Left lobe of liver (tissue), 2 donors: ENCODE data around the gene ARHGAP15. TPM values are rescaled to one million over a fixed set of nuclear protein-coding genes. Genes with fewer than 3 reads are reported as not detected.
A peak's percentile ranks its signal among the peaks of the same experiment; 100 is the strongest.

Source experiments
- ATAC-seq: fragments of 200-7000 bp; cut with Tn5 transposase; one replicate; pipeline ENCODE4 v1.9.1; 2020; ENCODE audit warnings: mild to moderate bottlenecking, moderate library complexity
- DNase-seq: peaks from one replicate; pipeline ENCODE4 v3.0.0-alpha.2; 2020; ENCODE audit warnings: low spot score
- total RNA-seq: library from RNA; stranded (reverse); gene quantifications from one replicate; pipeline ENCODE4 v1.2.1, GENCODE V29; 2021
- donor health status: DM: no; HTN: no; CAD: no; lungs with moderate emphysema.
- donor health status: DM: no; HTN: yes; CAD: no.

Gene ARHGAP15
- total RNA-seq, 1 donor from 2014 or later, result 2.3 TPM

DNA sequence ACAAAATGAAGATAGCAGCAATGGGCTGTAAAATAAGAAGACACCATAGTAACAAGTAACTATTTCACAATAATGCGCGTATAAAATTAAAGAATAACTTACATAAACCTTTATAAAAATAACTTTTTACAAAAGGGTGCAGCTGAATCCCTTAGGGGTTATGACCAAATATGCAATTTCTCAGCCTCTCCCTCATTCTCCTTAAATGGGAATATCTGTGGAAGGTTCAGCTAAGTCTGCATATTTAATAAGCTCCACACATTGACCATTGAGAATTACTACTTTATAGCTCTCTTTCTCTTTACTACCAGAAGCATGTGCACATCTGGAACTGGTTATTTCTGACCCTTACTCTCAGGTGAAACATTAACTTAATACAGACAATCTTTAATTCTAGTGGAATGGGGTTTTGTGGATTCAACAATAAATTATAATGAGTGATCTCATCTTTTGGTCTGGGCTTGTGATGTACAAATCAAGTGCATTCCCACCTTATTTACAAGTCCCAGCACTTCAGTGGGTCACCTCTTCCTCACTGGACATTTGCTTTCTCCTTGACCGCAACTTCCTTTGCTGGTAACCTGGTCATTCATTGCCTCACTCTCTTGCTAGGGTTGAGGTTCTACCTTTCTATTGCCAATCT lies 15.7 kb downstream of the ARHGAP15 start:
- no peak for ATAC-seq

GRCh38 chr2:143146366-143146765 lies 17.1 kb downstream of the ARHGAP15 start:
- ATAC-seq (no peak), DNase-seq (no peak)

More for the DNA sequence above, 15.7 kb downstream of the ARHGAP15 start:
- no peak for DNase-seq

GRCh38 chr2:143146815-143147530 lies 17.8 kb downstream of the ARHGAP15 start:
- ATAC-seq (no peak), DNase-seq (no peak)

GRCh38 chr2:143148011-143148410 lies 18.8 kb downstream of the ARHGAP15 start:
- ATAC-seq (no peak), DNase-seq (no peak)

DNA sequence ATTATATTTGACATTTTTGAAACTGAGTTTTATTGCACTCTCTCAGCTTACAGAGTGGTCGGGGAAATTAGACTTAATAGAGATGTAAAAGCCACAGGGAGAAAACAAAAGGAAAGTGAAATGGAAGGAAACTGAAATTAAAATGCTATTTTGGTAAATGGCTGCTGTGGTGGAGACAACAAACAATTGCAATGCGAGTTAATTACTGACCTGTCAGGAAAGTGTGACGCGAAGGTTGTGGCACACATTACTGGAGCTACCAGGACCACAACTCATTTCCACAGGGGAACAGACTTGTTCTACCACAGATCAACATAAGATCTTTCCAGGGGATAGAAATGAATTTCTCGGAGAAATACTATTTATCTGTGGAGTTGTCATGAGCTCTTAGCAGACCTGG lies 19.5 kb downstream of the ARHGAP15 start:
- no peak for ATAC-seq
- DNase-seq, result no peak

- DNase-seq (no peak), ATAC-seq (peak; percentile 17)
Measured at GRCh38 chr2:143150287-143150686, 21.1 kb downstream of the ARHGAP15 start.

GRCh38 chr2:143151111-143151752 lies 22.0 kb downstream of the ARHGAP15 start:
- ATAC-seq (no peak), DNase-seq (no peak)

- DNase-seq, result no peak
- ATAC-seq, result no peak
Measured at GRCh38 chr2:143152219-143152618, 23.0 kb downstream of the ARHGAP15 start.

GRCh38 chr2:143152637-143153036 lies 23.4 kb downstream of the ARHGAP15 start:
- no peak for ATAC-seq
- no peak for DNase-seq

DNA sequence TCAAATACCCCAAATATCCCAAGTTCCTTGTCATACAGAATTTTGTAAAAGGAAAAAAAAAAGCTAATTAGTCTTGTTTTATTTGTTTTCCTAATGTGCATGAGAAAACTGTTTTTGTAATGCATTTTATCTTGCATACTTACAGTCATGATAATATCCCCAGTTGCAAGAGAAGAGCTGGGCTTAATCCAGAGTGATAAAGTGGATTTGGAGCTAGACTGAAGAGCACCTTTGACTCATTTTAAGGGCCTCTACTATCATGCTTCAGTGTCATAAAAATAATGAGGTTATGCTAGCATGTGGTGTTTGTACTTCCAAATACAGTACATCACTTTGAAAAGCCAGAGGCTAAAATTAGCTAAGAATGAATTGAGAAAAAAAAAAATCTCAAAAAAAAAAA lies 26.4 kb downstream of the ARHGAP15 start:
- DNase-seq (no peak), ATAC-seq (no peak)

- DNase-seq, result no peak
- ATAC-seq, result no peak
Measured at GRCh38 chr2:143157001-143157400, 27.8 kb downstream of the ARHGAP15 start.

DNA sequence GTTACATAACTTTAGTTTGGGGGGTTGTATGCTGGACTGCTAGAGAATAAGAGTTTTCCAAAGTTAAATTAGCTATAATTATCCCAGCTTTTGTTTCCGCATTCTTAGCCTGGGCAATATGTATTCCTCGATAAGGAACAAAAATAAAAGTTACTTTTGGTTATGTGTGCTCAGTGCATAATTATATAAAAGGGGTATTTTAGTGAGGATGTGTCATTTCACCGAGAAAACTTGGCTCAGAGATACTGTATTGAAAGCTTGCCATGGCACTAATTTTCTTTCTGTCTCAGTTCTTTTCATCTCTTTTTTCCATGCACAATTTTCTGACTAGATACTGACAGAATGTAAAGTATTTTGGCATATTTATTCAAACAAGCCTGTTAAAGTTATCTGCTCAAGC lies 28.2 kb downstream of the ARHGAP15 start:
- ATAC-seq (no peak), DNase-seq (no peak)

DNA sequence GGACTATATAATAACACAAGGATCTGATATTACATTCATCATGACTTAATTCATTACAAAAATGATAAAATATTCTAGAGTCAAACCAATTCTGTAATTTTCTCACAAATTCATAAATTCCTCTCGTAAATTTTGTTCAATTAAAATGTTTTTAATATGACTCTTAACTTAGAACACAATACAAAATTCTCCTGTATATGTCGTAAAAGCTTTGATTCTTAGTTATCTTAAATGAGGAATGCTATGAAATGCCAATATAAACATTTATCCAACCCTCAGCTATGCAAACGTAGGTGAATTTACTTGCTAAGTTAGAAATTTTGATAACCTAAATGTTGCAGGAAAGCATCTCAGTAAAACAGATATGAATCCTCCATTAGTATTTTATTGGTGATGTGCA lies 28.9 kb downstream of the ARHGAP15 start:
- ATAC-seq, result no peak

DNA sequence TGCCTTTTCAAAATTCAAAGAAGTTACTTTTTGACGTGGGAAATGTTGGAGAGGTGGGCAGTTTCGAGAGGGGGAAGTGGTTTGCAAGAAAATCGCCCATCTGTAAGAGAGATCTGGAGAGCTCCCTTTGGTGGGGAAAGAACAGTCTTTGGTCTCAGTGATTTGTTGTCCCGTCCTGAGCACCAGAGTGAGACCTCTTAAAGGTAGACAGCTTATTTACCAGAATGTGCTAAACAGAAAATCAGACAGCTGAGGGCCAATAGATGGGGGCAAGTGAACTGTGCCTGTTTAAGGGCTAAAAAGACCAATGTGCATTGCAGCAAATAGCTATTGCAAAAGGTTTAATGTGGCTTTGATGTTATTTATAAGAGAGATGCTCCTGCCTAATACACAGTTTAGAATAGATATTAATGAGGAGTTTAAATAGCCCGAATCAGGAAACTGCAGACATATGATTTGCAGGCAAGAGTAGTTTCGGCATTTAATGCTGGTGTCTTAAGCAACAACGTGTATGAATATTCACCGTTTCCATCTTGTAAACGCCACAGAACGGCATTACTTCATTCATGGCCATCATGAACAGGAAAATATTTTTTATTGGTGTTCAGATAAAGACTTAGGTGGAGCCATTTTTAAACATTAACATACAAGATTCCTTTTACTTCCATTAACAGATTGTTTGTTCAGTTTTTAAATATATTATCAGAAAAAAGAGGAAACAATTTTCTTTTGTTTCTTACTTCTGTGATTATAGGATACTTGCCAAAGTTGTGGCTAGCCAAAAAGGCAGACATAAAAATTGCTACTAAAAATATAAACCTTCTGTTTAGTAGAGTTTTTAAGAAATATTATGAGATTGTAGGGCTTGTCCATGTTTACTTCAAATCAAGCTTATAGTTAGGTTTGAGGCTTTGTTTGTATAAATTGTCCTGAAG lies 29.6 kb downstream of the ARHGAP15 start:
- ATAC-seq, result no peak
- no peak for DNase-seq

More for the DNA sequence above, 28.9 kb downstream of the ARHGAP15 start:
- no peak for DNase-seq

DNA sequence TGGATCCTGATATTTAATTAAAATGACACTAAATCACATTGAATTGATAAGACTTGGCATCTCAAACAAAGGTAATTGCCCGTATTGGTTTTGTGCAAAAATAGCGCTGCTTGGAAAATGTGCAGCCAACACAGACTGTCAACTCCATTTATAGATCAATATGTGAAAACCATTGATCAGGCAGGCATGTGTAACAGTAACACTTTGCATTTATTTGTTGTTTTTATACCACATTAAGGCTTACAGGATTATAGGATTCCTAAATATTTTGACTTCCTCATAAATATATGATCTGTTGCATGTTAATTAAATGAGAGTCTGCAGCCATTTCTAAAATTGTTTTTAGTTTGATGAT lies 30.2 kb downstream of the ARHGAP15 start:
- no peak for DNase-seq
- no peak for ATAC-seq

DNA sequence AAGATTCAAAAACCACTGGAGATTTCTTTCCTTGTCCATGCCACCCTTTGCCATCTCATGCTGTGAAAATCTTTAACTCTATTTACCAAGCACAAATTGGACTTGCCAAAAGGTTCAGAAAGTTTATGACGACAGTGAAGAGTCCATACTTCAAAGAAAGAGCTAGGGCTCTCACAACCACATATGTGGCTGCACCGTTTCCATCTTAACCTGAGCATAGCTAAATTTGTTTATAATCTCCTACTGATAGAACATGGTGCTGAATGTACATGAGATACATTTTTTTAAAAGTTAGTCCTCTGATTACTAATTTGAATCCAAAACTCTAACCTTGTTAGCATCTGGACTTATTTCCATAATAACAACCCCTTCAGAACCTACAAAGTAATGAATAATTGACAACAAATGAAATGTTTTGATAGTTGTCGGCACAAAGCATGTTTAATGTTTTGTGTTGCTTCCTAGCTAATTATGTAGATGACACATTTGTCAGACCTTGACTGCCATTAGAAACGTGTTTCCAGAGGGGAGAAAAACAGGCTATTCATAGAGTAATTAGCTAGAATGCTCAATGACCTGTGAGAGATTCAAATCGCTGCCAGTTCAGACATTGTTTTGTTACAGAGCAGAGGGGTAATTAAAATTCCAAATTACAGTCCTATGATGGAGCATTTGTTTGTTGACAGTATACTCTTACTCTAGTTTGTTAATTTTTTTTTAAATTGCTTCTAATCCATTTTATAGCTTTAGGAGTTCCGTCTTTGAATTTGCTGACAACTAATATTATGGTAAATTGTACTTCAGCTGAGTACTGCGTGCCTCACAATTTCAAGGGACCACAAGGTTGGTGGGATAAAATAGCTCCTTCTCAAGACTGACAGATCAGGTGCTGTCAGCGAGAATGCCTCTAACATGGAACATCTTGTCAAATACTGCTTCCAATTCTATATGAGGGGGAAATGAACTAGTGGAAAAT lies 31.8 kb downstream of the ARHGAP15 start:
- ATAC-seq (no peak), DNase-seq (no peak)

GRCh38 chr2:143162123-143162837 lies 33.1 kb downstream of the ARHGAP15 start:
- ATAC-seq (peak; percentile 97), DNase-seq (no peak)

DNA sequence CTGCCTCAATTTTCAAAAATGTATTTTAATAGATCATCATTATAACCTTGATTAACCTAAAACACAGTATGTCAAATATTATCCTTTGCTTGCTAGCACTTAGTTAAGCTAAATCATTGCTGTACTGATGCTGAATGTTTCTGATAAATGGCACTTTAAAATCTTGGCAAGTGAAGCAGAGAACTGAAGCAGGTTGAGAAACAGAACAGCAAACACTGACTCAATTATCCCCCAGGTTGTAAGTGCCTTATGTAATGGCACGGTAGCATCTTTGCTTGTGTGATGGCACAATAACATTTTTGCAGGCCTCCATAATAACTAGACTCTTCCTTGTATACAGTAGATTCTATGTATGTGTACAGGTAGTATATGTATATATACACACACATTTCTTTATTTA lies 33.8 kb downstream of the ARHGAP15 start:
- DNase-seq, result no peak
- ATAC-seq, result no peak

DNA sequence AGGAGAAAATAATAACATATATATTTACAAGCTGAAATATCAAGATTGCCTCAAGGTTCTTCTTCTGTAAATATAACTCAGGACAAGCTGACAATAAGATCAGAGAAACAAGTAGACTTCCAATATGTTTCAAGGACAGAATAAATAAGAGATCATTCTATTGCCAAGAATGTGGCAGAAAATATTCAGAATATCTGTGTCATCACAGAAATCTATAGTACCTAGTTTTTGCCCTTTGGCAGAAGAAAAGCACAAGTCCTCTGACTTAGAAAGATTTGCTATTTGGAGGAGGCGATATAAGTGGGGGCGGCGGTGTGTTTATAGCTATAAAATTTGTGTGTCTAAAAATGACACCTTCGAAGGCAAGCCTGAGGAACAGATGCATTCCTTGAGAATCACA lies 34.3 kb downstream of the ARHGAP15 start:
- ATAC-seq, result no peak
- DNase-seq, result no peak
